ENCODE measurements around the gene S100A1.
"Not testable (repeated sequence)": the region's sequence is repeated elsewhere in the genome, so short reads cannot be mapped to it uniquely, and the experiment has no call there.

- TF ChIP-seq CTCF (IDR thresholded peaks at IDR 0.05); ZFX (IDR thresholded peaks at IDR 0.05; ENCODE audit: borderline replicate concordance): not testable (repeated sequence)
Measured at GRCh38 chr1:153583514-153583913, 44.7 kb upstream of the S100A1 start.
